MV-4-11 (cell line): Measurements from ENCODE around the gene SPINDOC.
A peak's percentile ranks its signal among the peaks of the same experiment; 100 is the strongest.
"Not testable (repeated sequence)": the region's sequence is repeated elsewhere in the genome, so short reads cannot be mapped to it uniquely, and the experiment has no call there.

Experiments used
- DNase-seq: peaks from one replicate; lab custom pipeline; 2025; lab: John Stamatoyannopoulos, UW

Gene SPINDOC

GRCh38 chr11:63813035-63813562, at the start of gene SPINDOC:
SPINDOC (plus strand) TSS chr11:63813456; CDS start chr11:63813687, 231 bp downstream.
- peak; percentile 41 for DNase-seq

GRCh38 chr11:63763496-63764339, 49.5 kb upstream of the SPINDOC start:
- no peak for DNase-seq

GRCh38 chr11:63764340-63764678, 48.9 kb upstream of the SPINDOC start:
- DNase-seq, result no peak

- DNase-seq, result no peak
Measured at GRCh38 chr11:63764679-63765647, 48.3 kb upstream of the SPINDOC start.

GRCh38 chr11:63765688-63766241, 47.5 kb upstream of the SPINDOC start:
- DNase-seq, result no peak

GRCh38 chr11:63766531-63767235, 46.6 kb upstream of the SPINDOC start:
- DNase-seq, result no peak

GRCh38 chr11:63767267-63767564, 46.0 kb upstream of the SPINDOC start:
- no peak for DNase-seq

- DNase-seq, result peak; percentile 26
Measured at GRCh38 chr11:63767565-63768236, 45.6 kb upstream of the SPINDOC start.

GRCh38 chr11:63768237-63769041, 44.8 kb upstream of the SPINDOC start, which contains the start of gene ZFTA:
ZFTA (minus strand) TSS chr11:63768775; CDS start chr11:63768622, 153 bp downstream.
- DNase-seq, result peak; percentile 9

- no peak for DNase-seq
Measured at GRCh38 chr11:63769042-63769713, 44.1 kb upstream of the SPINDOC start.

GRCh38 chr11:63769714-63770455, 43.4 kb upstream of the SPINDOC start:
- no peak for DNase-seq

- DNase-seq, result no peak
Measured at GRCh38 chr11:63770763-63771162, 42.5 kb upstream of the SPINDOC start.

- not testable (repeated sequence) for DNase-seq
Measured at GRCh38 chr11:63771741-63772318, 41.4 kb upstream of the SPINDOC start.

GRCh38 chr11:63775191-63775590, 38.1 kb upstream of the SPINDOC start:
- DNase-seq, result no peak

- DNase-seq, result no peak
Measured at GRCh38 chr11:63779039-63779438, 34.2 kb upstream of the SPINDOC start.

- DNase-seq, result no peak
Measured at GRCh38 chr11:63782749-63783148, 30.5 kb upstream of the SPINDOC start.

GRCh38 chr11:63783925-63784592, 29.2 kb upstream of the SPINDOC start:
- DNase-seq, result no peak

GRCh38 chr11:63785823-63786222, 27.4 kb upstream of the SPINDOC start:
- no peak for DNase-seq
